IPS-18a (cell line): ENCODE measurements around the gene SORBS1.

Experiments used
- H3K27ac ChIP-seq: one replicate; pipeline ENCODE4 v1.5.1; 2013; ENCODE audit warnings: low read length
- H3K27me3 ChIP-seq: one replicate; pipeline ENCODE4 v1.6.1; 2013; ENCODE audit warnings: mild to moderate bottlenecking, low read length; ENCODE audit not compliant: control insufficient read depth, insufficient read depth
- H3K36me3 ChIP-seq: one replicate; pipeline ENCODE4 v1.6.1; 2013; ENCODE audit warnings: low read depth, low read length; ENCODE audit not compliant: control insufficient read depth
- H3K4me1 ChIP-seq: one replicate; pipeline ENCODE4 v1.6.1; 2013; ENCODE audit warnings: low read depth, low read length; ENCODE audit not compliant: control insufficient read depth
- H3K4me3 ChIP-seq: one replicate; pipeline ENCODE4 v1.5.1; 2013; ENCODE audit warnings: low read length
- H3K9ac ChIP-seq: one replicate; pipeline ENCODE4 v1.6.1; 2013; ENCODE audit warnings: mild to moderate bottlenecking, low read length, moderate library complexity
- H3K9me3 ChIP-seq: one replicate; pipeline ENCODE4 v1.6.1; 2013; ENCODE audit warnings: low read depth, low read length; ENCODE audit not compliant: control insufficient read depth

Gene SORBS1

DNA sequence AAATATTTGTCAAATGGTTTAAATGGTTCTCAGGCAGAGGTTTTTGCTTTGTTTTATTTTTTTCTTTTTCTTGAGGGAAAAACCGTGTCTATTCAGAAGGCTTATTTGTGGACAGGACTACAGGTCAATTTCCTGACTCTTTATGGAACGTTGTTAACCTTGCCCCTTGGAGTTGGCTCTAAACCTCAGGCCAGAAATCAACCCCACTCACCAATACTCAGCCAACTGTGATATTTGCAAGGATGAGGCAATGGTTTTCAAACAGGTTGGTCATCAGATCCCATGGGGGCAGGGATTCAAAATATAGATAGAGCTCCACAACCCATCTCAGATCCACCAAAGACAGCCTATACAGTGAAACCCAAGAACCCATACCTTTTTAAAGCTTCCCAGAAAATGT, 280.5 kb downstream of the SORBS1 start:
- H3K9me3 ChIP-seq = no peaks in the 10 kb centered on the region
- no peak overlapping the region for H3K4me3 ChIP-seq
- no peak overlapping the region for H3K27ac ChIP-seq
- no peak overlapping the region for H3K9ac ChIP-seq
- no peaks in the 10 kb centered on the region for H3K27me3 ChIP-seq
- H3K4me1 ChIP-seq = peaks cover 14% of the 10 kb centered on the region
- H3K36me3 ChIP-seq = no peaks in the 10 kb centered on the region

DNA sequence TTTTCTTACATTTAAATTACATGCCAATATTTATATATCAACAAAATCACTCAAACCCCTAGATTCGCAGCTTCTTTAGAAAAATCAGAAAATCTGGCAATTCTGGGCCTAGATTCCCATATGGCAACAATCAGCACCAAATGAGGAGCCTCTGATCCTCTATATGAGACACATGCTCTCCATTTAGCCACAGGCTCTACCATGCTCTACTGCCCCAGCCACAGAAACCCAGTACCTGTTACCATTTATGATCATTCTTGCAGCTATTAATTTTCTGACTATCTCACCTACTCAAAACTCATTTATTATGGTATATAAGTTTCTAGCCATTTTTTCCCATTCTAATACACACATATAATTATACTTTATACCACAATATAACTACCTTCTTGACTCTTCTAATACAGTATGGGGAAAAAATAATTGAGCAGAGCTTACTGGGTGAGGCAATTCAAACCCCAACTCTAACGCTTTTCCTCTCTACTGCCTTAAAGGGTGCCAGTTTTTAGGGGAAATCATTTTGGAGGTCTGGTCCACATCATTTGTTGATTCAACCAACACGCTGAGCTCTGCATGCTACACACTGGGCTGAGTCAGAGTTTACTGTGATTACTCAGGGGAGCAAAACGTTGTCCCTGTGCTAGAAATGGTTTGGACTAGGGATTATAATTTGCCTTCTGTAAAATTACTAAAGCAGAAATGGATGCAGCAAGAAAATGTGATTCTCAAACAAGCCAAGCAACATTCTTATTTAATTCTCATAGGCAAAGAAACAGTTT, 281.9 kb downstream of the SORBS1 start:
- no peaks in the 10 kb centered on the region for H3K27me3 ChIP-seq
- H3K4me1 ChIP-seq = peaks cover 14% of the 10 kb centered on the region
- H3K9ac ChIP-seq = no peak overlapping the region
- no peaks in the 10 kb centered on the region for H3K36me3 ChIP-seq
- no peaks in the 10 kb centered on the region for H3K9me3 ChIP-seq
- no peak overlapping the region for H3K27ac ChIP-seq
- H3K4me3 ChIP-seq = no peak overlapping the region

DNA sequence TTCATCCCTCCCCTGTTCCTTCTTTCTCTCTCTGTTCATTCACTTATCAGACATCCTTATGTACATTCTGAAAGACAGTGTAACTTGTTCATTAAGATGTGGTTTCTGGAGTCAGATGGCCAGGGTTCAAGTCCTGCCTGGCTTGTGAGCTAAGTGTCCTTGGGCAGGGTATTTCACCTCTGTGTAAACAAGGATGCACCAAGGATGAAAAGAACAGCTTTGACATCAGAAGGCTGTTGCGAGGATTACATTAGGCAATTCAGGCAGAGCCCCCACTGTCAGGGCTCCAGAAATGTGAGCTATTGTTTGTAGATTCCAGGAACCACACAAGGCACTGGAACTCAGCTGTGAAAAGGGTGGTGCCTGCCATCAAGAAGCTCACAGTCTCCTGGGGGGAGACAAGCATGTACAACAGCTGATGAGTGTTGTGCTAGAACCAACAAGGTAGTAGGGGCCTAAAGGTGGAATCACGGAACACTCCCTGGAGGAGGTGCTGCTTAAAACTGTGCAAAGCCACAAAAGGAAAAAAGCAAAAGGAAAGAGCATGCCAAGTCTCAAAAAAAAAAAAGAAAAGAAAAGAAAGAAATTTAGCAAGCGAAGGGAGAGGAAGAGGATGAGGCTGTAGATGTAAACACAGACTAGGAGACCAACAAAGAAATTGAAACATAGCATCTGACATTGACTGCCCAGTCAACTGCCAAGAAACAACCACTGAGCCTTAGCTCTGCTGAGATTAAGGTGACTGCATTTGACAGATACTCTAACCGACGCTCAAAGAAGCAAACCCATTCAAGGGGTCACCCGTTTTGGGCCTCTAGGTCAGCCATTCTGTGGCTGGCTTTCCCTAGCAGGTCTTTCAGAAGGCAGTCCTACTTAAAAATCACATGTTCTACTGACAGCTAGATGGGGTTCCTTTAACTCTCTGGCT, 282.8 kb downstream of the SORBS1 start:
- H3K27ac ChIP-seq = no peak overlapping the region
- H3K4me3 ChIP-seq = no peak overlapping the region
- H3K9ac ChIP-seq = no peak overlapping the region
- no peaks in the 10 kb centered on the region for H3K9me3 ChIP-seq
- H3K4me1 ChIP-seq = peaks cover 14% of the 10 kb centered on the region
- no peaks in the 10 kb centered on the region for H3K36me3 ChIP-seq
- no peaks in the 10 kb centered on the region for H3K27me3 ChIP-seq

DNA sequence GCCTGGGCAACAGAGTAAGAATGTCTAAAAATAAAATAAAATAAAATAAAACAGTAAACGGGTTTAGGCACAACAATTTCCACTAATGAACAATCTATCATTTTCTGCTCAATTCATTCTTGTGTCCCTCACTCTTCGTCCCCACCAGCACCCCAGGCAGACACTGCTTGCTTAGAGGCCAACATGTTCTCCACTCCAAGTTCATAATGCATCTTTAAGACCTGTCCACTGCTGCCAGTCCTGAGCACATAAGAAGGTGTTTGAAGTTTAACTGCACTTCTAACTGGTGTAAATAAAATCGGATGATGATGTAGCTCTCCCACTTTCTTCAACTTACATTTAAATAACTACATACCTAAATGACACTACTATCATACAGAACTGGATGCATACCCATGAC, 283.6 kb downstream of the SORBS1 start:
- peaks cover 14% of the 10 kb centered on the region for H3K4me1 ChIP-seq

DNA sequence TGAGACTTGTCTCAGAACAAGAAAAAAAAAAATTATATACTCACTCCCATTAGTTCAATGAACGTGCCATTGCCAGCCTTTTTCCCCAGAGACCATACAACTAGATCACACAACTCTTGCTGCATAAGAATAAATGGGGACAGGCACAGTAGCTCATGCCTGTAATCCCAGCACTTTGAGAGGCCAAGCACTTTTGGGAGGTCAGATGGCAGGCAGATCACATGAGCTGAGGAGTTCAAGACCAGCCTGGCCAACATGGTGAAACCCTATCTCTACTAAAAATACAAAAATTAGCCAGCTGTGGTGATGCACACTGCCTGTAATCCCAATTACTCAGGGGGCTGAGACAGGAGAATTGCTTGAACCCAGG, 284.0 kb downstream of the SORBS1 start:
- H3K9ac ChIP-seq = no peak overlapping the region
- no peaks in the 10 kb centered on the region for H3K27me3 ChIP-seq
- no peak overlapping the region for H3K27ac ChIP-seq
- no peaks in the 10 kb centered on the region for H3K9me3 ChIP-seq
- H3K4me3 ChIP-seq = no peak overlapping the region
- H3K36me3 ChIP-seq = no peaks in the 10 kb centered on the region
- peaks cover 14% of the 10 kb centered on the region for H3K4me1 ChIP-seq

More for the DNA sequence above, 283.6 kb downstream of the SORBS1 start:
- no peak overlapping the region for H3K27ac ChIP-seq
- no peaks in the 10 kb centered on the region for H3K27me3 ChIP-seq
- H3K9me3 ChIP-seq = no peaks in the 10 kb centered on the region
- no peaks in the 10 kb centered on the region for H3K36me3 ChIP-seq
- H3K4me3 ChIP-seq = no peak overlapping the region
- no peak overlapping the region for H3K9ac ChIP-seq

DNA sequence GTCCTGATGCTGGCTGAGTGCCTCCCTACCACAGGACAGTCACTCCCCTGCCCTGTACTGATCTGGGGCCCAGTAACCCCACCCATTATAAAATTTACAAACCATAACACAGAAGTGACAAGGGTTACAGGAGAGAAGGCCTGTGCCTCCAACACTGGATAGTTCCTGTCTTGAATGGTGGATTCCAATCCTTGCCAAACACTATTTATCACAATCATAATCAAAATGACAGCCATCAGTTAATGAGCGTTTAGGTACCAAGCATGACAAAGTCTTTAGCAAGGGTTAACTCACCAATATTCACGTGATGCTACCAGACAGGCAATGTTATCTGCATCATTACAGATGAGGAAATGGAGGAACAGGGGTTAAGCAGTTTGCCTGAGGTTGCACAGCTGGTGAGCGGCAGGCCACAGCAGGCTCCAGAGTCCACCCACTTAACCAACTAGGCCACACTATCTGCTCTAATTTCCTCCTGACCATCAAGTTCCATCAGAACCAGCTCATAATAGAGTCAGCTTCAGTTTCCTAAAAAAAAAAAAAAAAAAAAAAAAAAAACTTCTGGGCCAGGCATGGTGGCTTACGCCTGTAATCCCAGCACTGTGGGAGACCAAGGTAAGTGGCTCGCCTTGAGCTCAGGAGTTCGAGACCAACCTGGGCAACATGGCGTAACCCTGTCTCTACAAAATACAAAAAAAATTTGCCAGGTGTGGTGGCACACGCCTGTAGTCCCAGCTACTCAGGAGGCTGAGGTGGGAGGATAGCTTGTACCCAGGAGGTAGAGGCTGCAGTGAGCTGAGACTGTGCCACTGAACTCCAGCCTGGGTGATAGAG, 284.6 kb downstream of the SORBS1 start:
- Histone ChIP-seq H3K4me1 (peaks cover 14% of the 10 kb centered on the region), H3K27ac (no peak overlapping the region), H3K9ac (no peak overlapping the region), H3K4me3 (no peak overlapping the region), H3K27me3 (no peaks in the 10 kb centered on the region), H3K9me3 (no peaks in the 10 kb centered on the region), H3K36me3 (peaks cover 2% of the 10 kb centered on the region)

DNA sequence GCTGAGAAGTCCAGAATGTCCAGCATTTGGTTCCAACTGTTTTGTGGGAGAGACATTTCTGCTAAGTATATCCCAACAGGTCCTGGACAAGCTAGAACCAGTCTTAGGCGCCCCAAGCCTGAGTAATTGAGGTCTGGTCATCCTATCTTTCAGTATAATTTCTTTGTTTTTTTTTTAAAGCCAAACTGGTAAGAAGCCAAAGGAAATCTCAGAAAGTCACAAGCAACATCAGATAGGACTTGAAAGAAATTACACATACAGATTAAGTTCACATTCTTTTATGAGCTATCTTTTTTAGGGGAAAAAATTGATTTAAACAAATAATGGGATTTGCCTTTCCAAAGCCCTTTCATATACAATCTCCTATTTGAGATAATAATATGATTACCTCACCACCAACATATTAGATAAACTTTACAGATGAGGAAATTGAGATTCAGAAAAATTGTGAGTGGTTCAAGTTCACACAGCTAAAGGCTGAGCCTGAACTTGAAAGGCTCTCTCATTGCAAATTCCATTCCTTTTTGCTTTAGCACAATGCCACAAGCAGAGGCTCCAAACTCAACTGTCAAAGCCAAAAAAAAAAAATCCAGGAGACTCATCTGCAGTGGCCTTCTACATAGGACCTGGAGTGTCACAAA, 285.3 kb downstream of the SORBS1 start:
- Histone ChIP-seq H3K9ac (no peak overlapping the region), H3K4me1 (peaks cover 14% of the 10 kb centered on the region), H3K27ac (no peak overlapping the region), H3K27me3 (no peaks in the 10 kb centered on the region), H3K4me3 (no peak overlapping the region), H3K36me3 (peaks cover 2% of the 10 kb centered on the region), H3K9me3 (no peaks in the 10 kb centered on the region)

DNA sequence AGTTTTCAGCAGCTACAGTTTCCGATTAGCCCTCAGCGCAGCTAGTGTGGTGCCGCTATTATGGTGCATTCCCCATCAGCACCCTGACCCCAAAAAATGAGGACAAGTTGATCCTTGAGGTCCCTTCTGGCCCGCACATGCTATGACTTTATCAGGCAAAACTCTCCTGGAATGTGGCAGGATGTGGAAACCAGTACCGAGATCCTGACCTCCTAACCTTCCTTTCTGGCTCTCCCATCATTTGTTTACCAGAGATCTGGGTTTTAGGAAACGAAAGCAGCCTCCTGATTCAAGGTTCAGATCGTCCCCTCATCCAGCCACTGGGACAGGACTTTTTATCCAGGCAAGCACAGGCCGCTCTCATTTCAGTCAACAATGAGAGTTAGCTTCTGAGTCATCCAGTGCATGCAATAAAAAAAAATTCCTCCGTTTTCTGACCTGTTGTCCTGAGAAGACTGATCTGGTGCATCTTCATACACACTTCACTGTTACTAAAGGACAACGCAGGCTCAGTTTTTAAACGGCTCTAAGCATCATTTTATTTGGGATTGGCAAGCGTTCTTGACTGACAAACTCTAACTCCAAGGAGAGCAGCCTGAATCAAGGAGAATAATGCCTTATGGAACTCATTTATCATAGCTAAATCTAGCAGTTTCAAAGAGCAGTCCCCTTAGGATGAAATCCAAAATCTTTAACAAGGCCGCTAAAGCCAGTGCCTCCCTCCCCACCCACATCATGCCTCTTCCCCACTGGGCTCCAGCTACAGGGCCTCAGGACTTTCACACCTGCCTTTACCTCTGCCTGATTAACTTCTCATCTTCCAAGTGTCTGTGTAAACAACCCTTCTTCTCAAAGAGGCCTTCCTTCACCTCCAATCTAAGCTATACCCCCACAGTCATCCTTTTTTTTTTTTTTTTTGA, 287.5 kb downstream of the SORBS1 start:
- no peak overlapping the region for H3K9ac ChIP-seq
- no peaks in the 10 kb centered on the region for H3K27me3 ChIP-seq
- peaks cover 10% of the 10 kb centered on the region for H3K4me1 ChIP-seq
- H3K27ac ChIP-seq = no peak overlapping the region
- no peaks in the 10 kb centered on the region for H3K9me3 ChIP-seq
- no peak overlapping the region for H3K4me3 ChIP-seq
- peaks cover 2% of the 10 kb centered on the region for H3K36me3 ChIP-seq

DNA sequence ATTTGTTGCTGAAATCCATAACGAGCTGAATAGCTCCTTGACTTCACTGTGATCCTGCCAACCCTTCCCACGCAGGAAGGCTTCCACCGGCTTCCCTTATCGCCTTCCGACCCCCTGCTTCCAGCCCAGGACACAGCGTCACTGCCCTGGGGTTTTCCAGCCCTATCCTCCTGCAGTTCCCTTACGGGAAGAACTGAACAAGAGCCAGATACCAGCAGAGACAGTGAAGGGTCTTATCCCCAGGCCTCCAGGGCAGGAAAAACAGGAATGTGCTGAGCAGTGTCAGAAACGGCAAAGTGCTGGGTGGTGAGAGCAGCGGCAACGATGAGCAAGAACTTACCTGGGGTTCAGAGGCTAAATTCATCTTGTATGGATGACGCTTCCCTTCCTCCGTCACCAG, 292.7 kb downstream of the SORBS1 start:
- Histone ChIP-seq H3K4me3 (no peak overlapping the region), H3K9me3 (no peaks in the 10 kb centered on the region), H3K27me3 (no peaks in the 10 kb centered on the region), H3K27ac (no peak overlapping the region), H3K9ac (no peak overlapping the region), H3K36me3 (peaks cover 8% of the 10 kb centered on the region), H3K4me1 (peaks cover 17% of the 10 kb centered on the region)

DNA sequence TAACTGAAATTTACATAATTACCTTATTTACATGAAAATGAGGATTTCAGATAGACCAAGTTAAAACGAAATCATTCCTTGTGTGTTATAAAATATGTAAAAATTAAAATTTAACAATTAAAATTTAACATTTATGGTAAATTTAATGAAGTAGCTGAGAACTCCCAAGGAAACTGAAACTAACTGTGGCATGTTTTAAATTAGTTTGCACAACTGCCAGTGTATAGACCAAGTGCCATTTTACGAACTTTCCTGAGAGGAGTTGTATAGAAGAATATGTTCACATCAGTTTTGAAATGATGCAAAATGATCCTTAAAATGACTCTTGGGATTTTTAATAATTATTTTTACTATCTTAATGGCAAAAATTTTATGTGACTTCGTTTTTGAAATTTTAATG, 293.9 kb downstream of the SORBS1 start:
- Histone ChIP-seq H3K27ac (no peak overlapping the region), H3K9ac (peak overlapping the region; percentile 68), H3K4me1 (peaks cover 21% of the 10 kb centered on the region), H3K4me3 (no peak overlapping the region), H3K9me3 (no peaks in the 10 kb centered on the region), H3K36me3 (peaks cover 13% of the 10 kb centered on the region), H3K27me3 (no peaks in the 10 kb centered on the region)
